Measurements from ENCODE around the gene TDRD7. TPM values are rescaled to one million over a fixed set of nuclear protein-coding genes. Genes with fewer than 3 reads are reported as not detected.

Gene TDRD7
- total and polyA plus RNA-seq, 9 of the 15 experiments (the other 6 are each of a cell fraction or from before 2014, with no cell fraction given): 2.2 to 7.7 (median 5.2) TPM

- H3K79me2 ChIP-seq (ENCODE audit: control insufficient read depth, insufficient read depth, low read length): no peaks in the 10 kb centered on the region
- ChIA-PET CTCF (ENCODE audit: low intra/inter-chr PET ratio) (no interaction called here), POLR2A (interaction anchor here (0.7 to 2.2 kb wide), 4 partner anchors 29 to 172 kb away, joined by 3 to 9 read pairs (median 6); partner anchors contain the start of genes NCBP1 and TSTD2)
- H3K9me1 ChIP-seq (ENCODE audit: control insufficient read depth, insufficient read depth, low read length): no peaks in the 10 kb centered on the region
- H4K20me1 ChIP-seq (replicated peaks; ENCODE audit: control insufficient read depth, insufficient read depth, low read length): no peaks in the 10 kb centered on the region
- no peak overlapping the region for H3K9ac ChIP-seq (ENCODE audit: insufficient read depth in 1 of 2, low read depth in 2 of 2, low read length in 2 of 2)
- no peaks in the 10 kb centered on the region; a peak in 1 of 5 replicates for H3K4me1 ChIP-seq (replicated peaks in 1 of 2; ENCODE audit: control insufficient read depth in 2 of 2, insufficient read depth in 2 of 2, low read length in 2 of 2)
- no peak overlapping the region for H2AFZ ChIP-seq (ENCODE audit: low read depth, low read length)
- H3K4me2 ChIP-seq (ENCODE audit: insufficient read depth, low read length): no peak overlapping the region
- intact Hi-C loops (cut with micrococcal nuclease): no loop called here
- no peak for DNase-seq (ENCODE audit: extremely low read depth in 1 of 4, low spot score in 3 of 4)
- H3K9me3 ChIP-seq (replicated peaks; ENCODE audit: control insufficient read depth, insufficient read depth, low read depth, low read length): no peaks in the 10 kb centered on the region
- H3K4me3 ChIP-seq: no peak overlapping the region
- 20% methylated on average over 5 of the region's 5 CpGs for whole genome bisulfite sequencing (ENCODE audit: insufficient coverage, low coverage, missing lambda C conversion rate)
- in situ Hi-C loops (cut with MboI): no loop called here
- FAIRE-seq: no peak
- no peaks in the 10 kb centered on the region for H3K27me3 ChIP-seq (ENCODE audit: control insufficient read depth in 2 of 2, insufficient read depth in 2 of 2, low read length in 2 of 2)
- no peak for ATAC-seq
- H3K27ac ChIP-seq (ENCODE audit: extremely low read depth, low read depth, low read length): no peak overlapping the region
- no peaks in the 10 kb centered on the region for H3K36me3 ChIP-seq (ENCODE audit: control insufficient read depth, insufficient read depth, low read length)
- no TSS peak for BruUV-seq (replicated peaks)
- TF ChIP-seq MAFG (tag; conservative IDR thresholded peaks at IDR 0.05): peak; percentile 57
- TF ChIP-seq RBFOX2 (IDR thresholded peaks at IDR 0.05; ENCODE audit: low read depth, low read length): no peak
- TF ChIP-seq NR2F6 (CRISPR knock-in tag; IDR thresholded peaks at IDR 0.05): no peak
- TF ChIP-seq ZBTB12 (CRISPR knock-in tag; IDR thresholded peaks at IDR 0.05): no peak
- no peak for TF ChIP-seq TGIF2 (CRISPR knock-in tag; IDR thresholded peaks at IDR 0.05)
- TF ChIP-seq ZNF253 (CRISPR knock-in tag; conservative IDR thresholded peaks at IDR 0.05): no peak
- TF ChIP-seq, protein P1, sequence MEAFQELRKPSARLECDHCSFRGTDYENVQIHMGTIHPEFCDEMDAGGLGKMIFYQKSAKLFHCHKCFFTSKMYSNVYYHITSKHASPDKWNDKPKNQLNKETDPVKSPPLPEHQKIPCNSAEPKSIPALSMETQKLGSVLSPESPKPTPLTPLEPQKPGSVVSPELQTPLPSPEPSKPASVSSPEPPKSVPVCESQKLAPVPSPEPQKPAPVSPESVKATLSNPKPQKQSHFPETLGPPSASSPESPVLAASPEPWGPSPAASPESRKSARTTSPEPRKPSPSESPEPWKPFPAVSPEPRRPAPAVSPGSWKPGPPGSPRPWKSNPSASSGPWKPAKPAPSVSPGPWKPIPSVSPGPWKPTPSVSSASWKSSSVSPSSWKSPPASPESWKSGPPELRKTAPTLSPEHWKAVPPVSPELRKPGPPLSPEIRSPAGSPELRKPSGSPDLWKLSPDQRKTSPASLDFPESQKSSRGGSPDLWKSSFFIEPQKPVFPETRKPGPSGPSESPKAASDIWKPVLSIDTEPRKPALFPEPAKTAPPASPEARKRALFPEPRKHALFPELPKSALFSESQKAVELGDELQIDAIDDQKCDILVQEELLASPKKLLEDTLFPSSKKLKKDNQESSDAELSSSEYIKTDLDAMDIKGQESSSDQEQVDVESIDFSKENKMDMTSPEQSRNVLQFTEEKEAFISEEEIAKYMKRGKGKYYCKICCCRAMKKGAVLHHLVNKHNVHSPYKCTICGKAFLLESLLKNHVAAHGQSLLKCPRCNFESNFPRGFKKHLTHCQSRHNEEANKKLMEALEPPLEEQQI (IDR thresholded peaks at IDR 0.05): no peak
- no peak for TF ChIP-seq ARID3B (CRISPR knock-in tag; IDR thresholded peaks at IDR 0.05; ENCODE audit: borderline replicate concordance)
- no peak for TF ChIP-seq KLF1 (tag; IDR thresholded peaks at IDR 0.05)
- TF ChIP-seq ZNF146 (CRISPR knock-in tag; IDR thresholded peaks at IDR 0.05; ENCODE audit: unreplicated experiment): no peak
- no peak for TF ChIP-seq RBBP5 (IDR thresholded peaks at IDR 0.05; ENCODE audit: borderline replicate concordance, insufficient read depth, low read length, poor library complexity, severe bottlenecking)
- TF ChIP-seq MAFF (IDR thresholded peaks at IDR 0.05; ENCODE audit: low read length): peak; percentile 56; the same call in 1 of the 2 replicates
- no peak for TF ChIP-seq ZNF347 (CRISPR knock-in tag; IDR thresholded peaks at IDR 0.05; ENCODE audit: low read depth)
- TF ChIP-seq KDM5B (IDR thresholded peaks at IDR 0.05; ENCODE audit: insufficient replicate concordance, low read depth, low read length): no peak
- no peak for TF ChIP-seq RBM25 (IDR thresholded peaks at IDR 0.05; ENCODE audit: low read depth, low read length, severe bottlenecking)
- peak; percentile 78 for TF ChIP-seq ZNF316 (IDR thresholded peaks at IDR 0.05)
Observed at GRCh38 chr9:97474372-97474925, 62.6 kb downstream of the TDRD7 start.

Data from K562 (cell line).